Natural killer cell (primary cell): ENCODE results near the gene CEND1. TPM values are rescaled to one million over a fixed set of nuclear protein-coding genes. Genes with fewer than 3 reads are reported as not detected.
A peak's percentile ranks its signal among the peaks of the same experiment; 100 is the strongest.

Experiments
- ATAC-seq, 3 donors: fragments of 150-1000 bp in 2 of 3; fragments of 200-7000 bp in 1 of 3; cut with Tn5 transposase; 1 replicate in 1 of 3; 2 replicates in 2 of 3; pipeline ENCODE4 v1.10.0; 2021; ENCODE audit warnings: mild to moderate bottlenecking in 2 of 3, moderate library complexity in 2 of 3
- DNase-seq, 2 donors: peaks; one replicate each; pipeline versions ENCODE4 v3.0.0 to v3.0.0-alpha.2; 2013 to 2021; ENCODE audit warnings: mixed read lengths in 1 of 2
- H3K27ac ChIP-seq: one replicate; pipeline ENCODE4 v1.5.1; 2013; ENCODE audit warnings: mild to moderate bottlenecking, low read length
- H3K27me3 ChIP-seq: one replicate; pipeline ENCODE4 v1.6.1; 2013; ENCODE audit warnings: low read length; ENCODE audit not compliant: control insufficient read depth, insufficient read depth
- H3K36me3 ChIP-seq: one replicate; pipeline ENCODE4 v1.6.1; 2013; ENCODE audit warnings: low read length; ENCODE audit not compliant: control insufficient read depth, insufficient read depth
- H3K4me1 ChIP-seq: one replicate; pipeline ENCODE4 v1.6.1; 2013; ENCODE audit warnings: low read length; ENCODE audit not compliant: control insufficient read depth, insufficient read depth
- H3K4me3 ChIP-seq: one replicate; pipeline ENCODE4 v1.5.1; 2013; ENCODE audit warnings: low read length
- H3K9me3 ChIP-seq: one replicate; pipeline ENCODE4 v1.6.1; 2013; ENCODE audit warnings: low read length; ENCODE audit not compliant: control insufficient read depth, insufficient read depth
- H3K27ac Mint-ChIP-seq, 2 donors: one replicate each; pipeline ENCODE4 v1.8.0; 2022; ENCODE audit warnings: mild to moderate bottlenecking in 2 of 2, mixed read lengths in 2 of 2, moderate library complexity in 1 of 2
- H3K27me3 Mint-ChIP-seq, 2 donors: one replicate each; pipeline ENCODE4 v1.8.0; 2022; ENCODE audit warnings: low read depth in 2 of 2, mixed read lengths in 2 of 2
- H3K36me3 Mint-ChIP-seq: one replicate; pipeline ENCODE4 v1.8.0; 2022; ENCODE audit warnings: mixed read lengths
- H3K4me1 Mint-ChIP-seq, 2 donors: one replicate each; pipeline ENCODE4 v1.8.0; 2022; ENCODE audit warnings: mixed read lengths in 2 of 2
- H3K4me3 Mint-ChIP-seq: one replicate; pipeline ENCODE4 v1.8.0; 2022; ENCODE audit warnings: mild to moderate bottlenecking, moderate library complexity, mixed read lengths
- H3K9me3 Mint-ChIP-seq, 2 donors: one replicate each; pipeline ENCODE4 v1.8.0; 2022; ENCODE audit warnings: mixed read lengths in 2 of 2
- CTCF ChIP-seq: fragments of 200-600 bp; IDR thresholded peaks from one replicate; pipeline ENCODE4 v1.8.0; 2022; ENCODE audit warnings: antibody characterized with exemption
- WGBS: methylation state at CpG from one replicate; pipeline ENCODE4 v1.1.7; 2013; ENCODE audit warnings: missing lambda C conversion rate; ENCODE audit not compliant: insufficient coverage; 5-methylcytosine and 5-hydroxymethylcytosine counted together
- intact Hi-C: fragments of 100-400 bp; cut with micrococcal nuclease; formaldehyde crosslinking; loops from one replicate; pipeline ENCODE4 v1.14.2; 2022
- total RNA-seq, 4 donors: library from RNA; stranded (reverse); fragments of 120-200 nt in 1 of 4; gene quantifications; one replicate each; pipeline versions ENCODE4 v1.2.3 to v1.2.4, GENCODE V29; 2013 to 2022

The CEND1 gene
- total RNA-seq, 3 donors from 2014 or later (not counting 1 experiment from before 2014, with no cell fraction given) = not detected

GRCh38 chr11:813072-813455 lies 23.2 kb upstream of the CEND1 start:
- Mint-ChIP-seq H3K27ac (no peak overlapping the region), H3K27me3 (no peaks in the 10 kb centered on the region), H3K4me1 (peaks cover 22% of the 10 kb centered on the region in 2 donors), H3K9me3 (no peaks in the 10 kb centered on the region), H3K4me3 (no peak overlapping the region), H3K36me3 (no peaks in the 10 kb centered on the region)
- no peaks in the 10 kb centered on the region for H3K9me3 ChIP-seq
- no peak overlapping the region for H3K27ac ChIP-seq
- ATAC-seq (no peak), DNase-seq (no peak)
- H3K4me1 ChIP-seq = peaks cover 29% of the 10 kb centered on the region
- 97% methylated on average over 6 of the region's 6 CpGs for WGBS
- H3K4me3 ChIP-seq = no peak overlapping the region
- no peaks in the 10 kb centered on the region for H3K27me3 ChIP-seq
- TF ChIP-seq CTCF = no peak
- intact Hi-C loops = no loop called here
- H3K36me3 ChIP-seq = peaks cover 26% of the 10 kb centered on the region

- Mint-ChIP-seq H3K9me3 (no peaks in the 10 kb centered on the region), H3K4me3 (peak overlapping the region; percentile 25), H3K4me1 (peaks cover 22 to 26% of the 10 kb centered on the region in 2 donors), H3K27me3 (no peaks in the 10 kb centered on the region), H3K27ac (no peak overlapping the region), H3K36me3 (no peaks in the 10 kb centered on the region)
- H3K36me3 ChIP-seq = peaks cover 26% of the 10 kb centered on the region
- 91% methylated on average over 3 of the region's 3 CpGs for WGBS
- TF ChIP-seq CTCF = no peak
- H3K27me3 ChIP-seq = no peaks in the 10 kb centered on the region
- H3K27ac ChIP-seq = no peak overlapping the region
- no peak overlapping the region for H3K4me3 ChIP-seq
- DNase-seq (no peak), ATAC-seq (no peak)
- no peaks in the 10 kb centered on the region for H3K9me3 ChIP-seq
- intact Hi-C loops = no loop called here
- peaks cover 29% of the 10 kb centered on the region for H3K4me1 ChIP-seq
Observed at GRCh38 chr11:812390-812789, 22.5 kb upstream of the CEND1 start.

- Histone ChIP-seq H3K4me1 (peaks cover 29% of the 10 kb centered on the region), H3K4me3 (no peak overlapping the region), H3K9me3 (no peaks in the 10 kb centered on the region), H3K27ac (no peak overlapping the region), H3K36me3 (peaks cover 26% of the 10 kb centered on the region), H3K27me3 (no peaks in the 10 kb centered on the region)
- TF ChIP-seq CTCF = no peak
- 80% methylated on average over 14 of the region's 14 CpGs for WGBS
- peaks cover 22 to 26% of the 10 kb centered on the region in 2 donors for H3K4me1 Mint-ChIP-seq
- H3K9me3 Mint-ChIP-seq = no peaks in the 10 kb centered on the region
- no peak for ATAC-seq
- no peak for DNase-seq
- H3K27ac Mint-ChIP-seq = peak overlapping the region; percentile 16 to 94
- H3K36me3 Mint-ChIP-seq = no peaks in the 10 kb centered on the region
- H3K4me3 Mint-ChIP-seq = peak overlapping the region; percentile 58
- H3K27me3 Mint-ChIP-seq = no peaks in the 10 kb centered on the region
- intact Hi-C loops = no loop called here
Observed at GRCh38 chr11:811446-812245, 21.8 kb upstream of the CEND1 start.
